PC-9 (cell line): ENCODE data around the gene RNU6-1.

ENCODE experiments used
- CTCF ChIP-seq: fragments of 200-600 bp; sonication (generic); conservative IDR thresholded peaks from 2 replicates; pipeline ENCODE4 v1.6.1; 2017; ENCODE audit warnings: mixed run types, antibody characterized with exemption, mild to moderate bottlenecking, moderate library complexity
- EZH2 ChIP-seq: fragments of 200-600 bp; sonication (generic); IDR thresholded peaks from 2 replicates; pipeline ENCODE4 v1.8.0; 2017; ENCODE audit warnings: antibody characterized with exemption, low read depth

GRCh38 chr15:67857220-67857619 lies 17.4 kb upstream of the RNU6-1 start:
- TF ChIP-seq CTCF (no peak), EZH2 (no peak)
